GM19324 (cell line): ENCODE measurements around the gene APOA1.

Experiments
- ATAC-seq: cut with Tn5 transposase; IDR thresholded peaks from one replicate; pipeline ENCODE4 v1.9.1; 2021; ENCODE audit warnings: mild to moderate bottlenecking, moderate library complexity; ENCODE audit not compliant: unreplicated experiment, low FRiP score

The APOA1 gene

DNA sequence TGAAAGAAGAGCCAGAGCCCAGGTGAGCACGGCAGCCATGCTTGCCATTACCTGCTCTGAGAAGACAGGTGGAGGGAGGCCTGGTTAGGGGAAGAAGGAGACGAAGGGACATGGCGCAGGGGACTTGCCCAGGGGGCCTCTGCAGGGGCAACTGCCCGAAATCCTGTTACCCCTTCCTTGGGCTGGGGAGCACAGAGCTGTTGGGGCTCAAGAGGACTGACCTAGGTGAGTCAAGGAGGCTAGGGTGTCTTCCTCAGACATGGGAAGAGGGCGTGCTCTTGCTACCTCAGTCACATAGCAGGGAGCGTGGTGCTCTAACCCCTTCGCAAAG, 45.6 kb downstream of the APOA1 start, which contains the start of gene APOA5:
APOA5 (minus strand) TSS at position 67 of the 331 bp plus-strand sequence; CDS start at position 48, 19 bp downstream.
- ATAC-seq: no peak

DNA sequence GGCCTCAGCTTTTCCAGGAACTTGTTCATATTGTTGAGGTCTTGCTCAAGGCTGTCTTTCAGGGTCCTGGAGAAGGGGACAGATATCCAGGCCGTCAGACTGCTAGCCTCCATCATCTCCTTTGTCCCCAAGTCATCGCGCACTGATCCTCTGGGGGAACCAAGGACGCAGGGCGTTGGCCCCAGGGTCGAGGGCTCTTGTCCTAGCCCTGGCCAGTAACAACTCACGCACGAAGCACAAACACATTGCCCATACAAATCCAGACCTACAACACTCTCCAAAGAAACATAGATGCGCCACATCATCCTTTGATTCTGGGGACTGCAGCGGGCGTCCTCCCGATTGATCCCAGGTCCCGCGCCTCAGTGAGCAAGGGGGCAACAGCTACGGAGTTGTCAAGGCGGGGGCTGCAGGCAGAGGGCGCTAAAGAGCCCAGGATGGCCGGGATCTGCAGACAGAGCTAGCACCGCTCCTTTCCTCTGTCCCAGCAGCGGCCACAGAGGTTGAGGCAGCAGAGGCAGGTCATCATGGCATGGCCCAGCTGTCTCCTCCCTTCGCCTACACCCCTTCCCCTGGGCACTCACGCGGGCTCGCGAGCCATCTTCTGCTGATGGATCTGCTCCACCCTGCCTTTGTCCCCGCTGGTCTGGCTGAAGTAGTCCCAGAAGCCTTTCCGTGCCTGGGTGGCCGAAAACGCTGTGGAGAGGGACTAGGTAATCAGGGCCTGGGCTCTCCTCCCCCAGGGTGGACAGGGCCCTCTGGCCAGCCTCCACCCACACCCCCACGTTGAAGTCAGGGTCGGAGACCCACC, 46.2 kb downstream of the APOA1 start:
- ATAC-seq: no peak

DNA sequence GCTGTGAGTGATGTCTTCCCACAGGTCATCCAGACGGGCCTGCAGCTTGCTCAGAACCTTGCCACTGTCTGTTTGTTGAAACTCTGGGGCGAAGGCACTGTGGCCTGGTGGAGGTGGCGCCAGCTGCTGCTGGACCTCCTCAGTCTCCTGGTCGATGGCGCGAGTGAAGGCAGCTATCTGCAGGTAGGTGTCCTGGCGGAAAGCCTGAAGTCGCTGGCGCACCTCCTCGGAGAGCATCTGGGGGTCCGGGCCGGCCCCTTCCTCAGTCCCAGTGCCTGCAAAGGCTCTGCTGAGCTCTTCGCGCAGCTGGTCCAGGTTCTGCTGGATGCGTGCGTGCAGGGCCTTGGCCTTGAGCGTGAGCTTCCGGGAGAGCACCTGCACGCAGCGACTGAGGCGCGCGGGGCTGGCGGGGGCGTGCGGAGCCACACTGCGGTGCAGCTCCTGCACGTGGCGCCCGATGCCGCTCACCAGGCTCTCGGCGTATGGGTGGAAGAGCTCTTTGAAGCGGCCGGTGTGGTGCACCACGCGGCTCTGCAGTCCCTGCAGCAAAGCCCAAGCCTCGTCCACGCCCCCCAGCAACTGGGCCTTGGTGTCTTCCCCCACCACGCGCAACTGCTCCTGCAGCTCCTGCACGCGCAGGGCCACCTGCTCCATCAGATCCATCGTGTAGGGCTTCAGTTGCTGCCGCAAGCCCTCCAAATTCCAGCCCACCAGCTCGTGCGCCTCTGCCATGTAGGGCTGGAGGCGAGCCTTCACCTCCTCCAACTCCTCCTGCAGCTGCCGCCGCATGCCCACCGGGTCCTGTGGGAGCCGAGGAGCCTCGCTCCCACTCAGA, 47.0 kb downstream of the APOA1 start:
- ATAC-seq: no peak

DNA sequence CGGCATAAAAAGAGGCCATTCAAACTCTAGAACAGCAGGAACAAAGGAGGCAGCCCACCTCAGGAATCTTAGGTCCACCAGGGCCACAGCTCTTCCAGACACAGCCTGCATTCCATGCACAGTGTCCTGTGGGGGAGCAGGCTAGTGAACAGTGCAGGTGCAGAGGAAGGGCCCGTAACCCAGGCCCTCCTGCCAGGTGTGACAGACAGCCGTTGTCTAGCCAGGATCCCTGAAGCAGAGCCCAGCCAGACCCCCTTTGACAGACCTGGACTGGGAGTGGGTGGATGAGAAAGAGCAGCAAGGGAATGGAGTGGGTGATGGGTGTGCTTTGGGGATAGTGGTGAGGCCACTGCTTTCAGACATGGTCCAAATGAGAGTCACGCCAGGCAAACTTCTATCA, 48.4 kb downstream of the APOA1 start:
- no peak for ATAC-seq

DNA sequence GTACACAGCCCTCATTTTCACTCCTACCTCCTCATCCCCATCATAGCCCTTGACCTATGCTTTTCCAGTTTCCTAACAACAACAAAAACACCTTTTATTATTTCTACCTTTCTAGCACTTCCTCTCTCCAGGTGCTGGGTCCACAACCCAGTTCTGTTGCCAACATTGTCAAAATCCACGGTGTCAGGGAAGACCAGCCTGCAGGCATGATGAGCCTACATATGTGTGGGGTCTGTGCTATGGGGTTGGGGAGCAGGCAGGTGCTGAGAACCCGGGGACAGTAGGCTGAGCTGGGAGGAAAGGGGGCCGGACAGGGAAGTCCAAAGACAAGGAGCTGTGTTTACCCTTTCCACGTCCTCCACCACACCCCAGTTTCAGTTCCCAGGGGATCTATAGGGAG, 48.9 kb downstream of the APOA1 start:
- ATAC-seq: no peak

DNA sequence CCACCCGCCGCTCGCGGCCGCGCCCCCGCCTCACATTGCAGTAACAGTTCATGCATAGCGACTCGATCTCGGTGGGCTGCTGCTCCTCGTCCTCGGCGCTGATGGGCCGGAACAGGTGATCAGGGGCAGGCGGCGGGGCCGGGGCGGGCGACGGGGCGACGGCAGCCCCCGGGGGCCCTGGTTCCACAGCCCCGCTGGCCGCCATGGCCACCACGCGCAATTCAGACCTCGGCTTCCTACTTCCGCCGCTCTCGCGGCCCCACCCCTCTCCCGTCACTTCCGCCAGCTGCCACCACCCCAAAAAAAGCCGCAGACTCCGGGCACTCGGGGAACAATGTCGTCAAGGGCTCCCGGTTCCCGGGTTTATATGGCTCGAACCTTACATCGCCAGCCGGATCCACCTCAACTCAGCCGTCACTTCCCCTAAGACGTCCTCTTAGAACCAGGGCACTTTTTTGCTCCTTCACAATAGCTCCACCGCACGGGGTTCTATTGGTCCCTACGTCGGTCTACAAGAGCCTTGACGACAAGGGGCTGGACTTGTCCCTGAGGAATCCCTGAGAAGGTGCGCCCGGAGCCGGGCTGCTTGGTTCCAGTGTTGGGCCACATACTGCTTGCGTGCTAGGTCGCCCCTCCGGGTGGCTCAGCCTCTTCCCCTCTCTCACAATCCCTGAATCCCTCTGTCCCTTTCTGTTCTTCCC, 49.5 kb downstream of the APOA1 start, which contains the start of gene ZPR1:
ZPR1 (minus strand) TSS at position 238 of the 701 bp plus-strand sequence; CDS start at position 205, 33 bp downstream.
- peak; percentile 73 for ATAC-seq

DNA sequence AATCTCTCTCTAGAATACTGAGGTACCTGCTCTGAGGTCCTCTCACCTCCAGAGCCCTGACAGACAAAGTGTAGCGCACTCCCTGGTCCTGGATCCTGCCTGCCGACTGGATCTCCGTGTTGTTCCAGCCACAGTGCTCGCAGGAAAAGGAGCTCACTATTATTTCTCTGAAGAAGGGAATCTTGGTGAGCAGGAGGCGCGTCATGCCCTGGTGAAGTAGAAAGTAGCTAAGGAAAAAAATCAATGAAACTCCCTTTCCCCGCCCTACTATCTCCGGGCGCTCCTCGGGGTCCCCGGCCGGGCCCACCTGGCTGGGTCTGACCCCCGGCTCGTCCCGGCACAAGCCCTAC, 50.0 kb downstream of the APOA1 start:
- ATAC-seq: no peak

DNA sequence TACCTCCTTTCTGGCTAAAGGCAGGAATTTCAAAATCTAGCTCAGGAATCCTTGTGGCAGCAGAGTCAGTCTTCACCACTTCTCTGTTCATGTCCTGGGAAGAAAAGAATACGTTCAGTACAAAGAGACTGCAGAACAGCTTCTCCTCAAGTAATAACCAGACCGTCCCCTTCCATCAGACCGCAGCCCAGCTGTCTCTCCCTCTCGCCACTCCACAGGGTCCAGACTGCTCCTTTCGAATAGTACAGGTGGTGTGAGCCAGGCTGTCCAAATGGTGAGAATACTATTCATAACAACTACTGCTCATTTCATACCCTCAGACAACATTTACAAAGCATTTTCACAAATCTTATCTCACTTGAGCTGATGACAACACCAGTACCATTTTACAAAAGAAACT, 50.5 kb downstream of the APOA1 start:
- ATAC-seq: no peak

DNA sequence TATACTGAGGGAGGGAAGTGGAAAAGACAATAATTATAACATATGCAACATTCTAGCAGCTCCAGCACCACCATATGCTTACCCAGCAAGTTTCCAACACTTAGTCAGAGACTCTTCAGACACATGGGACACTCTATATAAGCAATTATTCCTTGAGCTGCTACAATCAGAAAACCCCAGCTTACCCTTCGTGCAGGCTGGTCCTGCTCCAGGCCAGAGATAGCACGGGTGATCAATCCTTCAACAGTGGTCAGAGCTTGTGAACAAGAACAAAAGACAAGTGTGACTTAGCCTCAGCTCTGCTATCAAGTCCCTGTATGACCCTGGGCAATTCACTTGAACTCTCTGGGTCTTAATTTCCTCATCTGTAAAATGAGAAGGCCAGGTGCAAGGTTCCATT, 51.1 kb downstream of the APOA1 start:
- ATAC-seq: no peak
